ENCODE results near the gene MARCHF10.

DNA sequence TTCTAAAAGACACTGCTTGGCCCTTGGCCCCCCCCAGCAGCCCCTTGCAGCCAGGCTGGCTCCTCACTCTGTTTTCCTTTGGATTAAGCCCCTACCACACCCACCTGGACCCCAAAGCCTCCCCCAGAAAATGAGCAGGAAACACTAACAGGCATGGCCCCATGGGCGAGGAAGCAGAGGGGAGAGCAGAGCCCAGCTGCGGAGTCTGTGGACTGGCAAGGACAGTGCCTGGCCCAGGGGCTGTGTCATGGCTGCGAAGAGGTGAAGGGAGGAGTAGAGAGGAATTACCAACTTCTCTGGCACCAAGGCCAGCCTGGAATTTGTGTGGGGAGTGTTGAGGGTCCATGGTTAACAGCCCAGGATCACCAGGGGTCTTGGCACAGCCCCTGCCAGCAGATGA is 133.3 kb downstream of the MARCHF10 start:
- TF ChIP-seq, protein P1, sequence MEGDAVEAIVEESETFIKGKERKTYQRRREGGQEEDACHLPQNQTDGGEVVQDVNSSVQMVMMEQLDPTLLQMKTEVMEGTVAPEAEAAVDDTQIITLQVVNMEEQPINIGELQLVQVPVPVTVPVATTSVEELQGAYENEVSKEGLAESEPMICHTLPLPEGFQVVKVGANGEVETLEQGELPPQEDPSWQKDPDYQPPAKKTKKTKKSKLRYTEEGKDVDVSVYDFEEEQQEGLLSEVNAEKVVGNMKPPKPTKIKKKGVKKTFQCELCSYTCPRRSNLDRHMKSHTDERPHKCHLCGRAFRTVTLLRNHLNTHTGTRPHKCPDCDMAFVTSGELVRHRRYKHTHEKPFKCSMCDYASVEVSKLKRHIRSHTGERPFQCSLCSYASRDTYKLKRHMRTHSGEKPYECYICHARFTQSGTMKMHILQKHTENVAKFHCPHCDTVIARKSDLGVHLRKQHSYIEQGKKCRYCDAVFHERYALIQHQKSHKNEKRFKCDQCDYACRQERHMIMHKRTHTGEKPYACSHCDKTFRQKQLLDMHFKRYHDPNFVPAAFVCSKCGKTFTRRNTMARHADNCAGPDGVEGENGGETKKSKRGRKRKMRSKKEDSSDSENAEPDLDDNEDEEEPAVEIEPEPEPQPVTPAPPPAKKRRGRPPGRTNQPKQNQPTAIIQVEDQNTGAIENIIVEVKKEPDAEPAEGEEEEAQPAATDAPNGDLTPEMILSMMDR (IDR thresholded peaks at IDR 0.05): no peak
- TF ChIP-seq POLR2A (IDR thresholded peaks at IDR 0.05; ENCODE audit: low read depth): no peak
- no peak for TF ChIP-seq EP300 (IDR thresholded peaks at IDR 0.05)
- TF ChIP-seq POLR2AphosphoS5 (IDR thresholded peaks at IDR 0.05): no peak
